SK-N-SH (cell line): Measurements from ENCODE around the gene SEMA4D. TPM values are rescaled to one million over a fixed set of nuclear protein-coding genes. Genes with fewer than 3 reads are reported as not detected.

Experiments used
- CTCF ChIA-PET: fragments of 300-600, 350-600 bp; formaldehyde crosslinking; extraction: SDS; loops from one replicate; lab custom pipeline; 2021; lab: Yijun Ruan, JAX
- POLR2A ChIA-PET: fragments of 350-600 bp; sonication (Branson Sonifier 250); formaldehyde crosslinking; extraction: SDS; loops from one replicate; lab custom pipeline; 2020; ENCODE audit warnings: antibody characterized with exemption, inconsistent platforms; lab: Yijun Ruan, JAX
- DNase-seq: peaks from one replicate; pipeline ENCODE4 v3.0.0; 2012
- H2AFZ ChIP-seq: fragments of 200-600 bp; sonication (generic); 2 replicates; pipeline ENCODE4 v1.8.1; 2016; ENCODE audit warnings: antibody characterized with exemption, mild to moderate bottlenecking, low read depth
- H3F3A ChIP-seq: fragments of 200-600 bp; sonication (generic); replicated peaks from 2 replicates; pipeline ENCODE3; 2016; ENCODE audit warnings: antibody characterized with exemption, mild to moderate bottlenecking; ENCODE audit not compliant: insufficient read depth
- H3K27ac ChIP-seq, 2 experiments: fragments of 200-500 bp in 1 of 2; fragments of 200-600 bp in 1 of 2; sonication (Bioruptor generic) in 1 of 2; sonication (generic), shearing (Covaris generic) in 1 of 2; 2 replicates each; pipeline versions ENCODE4 v1.5.1 to v1.6.1; 2014 to 2016; ENCODE audit warnings: low read depth in 2 of 2, inconsistent platforms in 1 of 2, low read length in 1 of 2, mild to moderate bottlenecking in 1 of 2, mixed read lengths in 1 of 2
- H3K27me3 ChIP-seq: fragments of 200-600 bp; sonication (generic), shearing (Covaris generic); 2 replicates; pipeline ENCODE4 v1.6.1; 2016; ENCODE audit warnings: mixed run types; ENCODE audit not compliant: insufficient read depth
- H3K36me3 ChIP-seq, 2 experiments: fragments of 200-500 bp in 1 of 2; fragments of 200-600 bp in 1 of 2; sonication (Bioruptor generic) in 1 of 2; sonication (generic) in 1 of 2; replicated peaks in 1 of 2; 2 replicates each; pipeline versions ENCODE3 to v1.5.1; 2014 to 2016; ENCODE audit warnings: low read length in 1 of 2, mild to moderate bottlenecking in 1 of 2; ENCODE audit not compliant: insufficient read depth in 2 of 2, control insufficient read depth in 1 of 2
- H3K4me1 ChIP-seq, 2 experiments: fragments of 200-500 bp in 1 of 2; fragments of 200-600 bp in 1 of 2; sonication (Bioruptor generic) in 1 of 2; sonication (generic), shearing (Covaris generic) in 1 of 2; 2 replicates each; pipeline versions ENCODE4 v1.5.1 to v1.6.1; 2014 to 2016; ENCODE audit warnings: low read depth in 1 of 2, low read length in 1 of 2, mixed run types in 1 of 2; ENCODE audit not compliant: insufficient read depth in 2 of 2, control insufficient read depth in 1 of 2
- H3K4me2 ChIP-seq: fragments of 200-600 bp; sonication (generic), shearing (Covaris generic); 2 replicates; pipeline ENCODE4 v1.6.1; 2017; ENCODE audit warnings: mixed run types
- H3K4me3 ChIP-seq, 2 experiments: fragments of 200-500 bp in 1 of 2; fragments of 200-600 bp in 1 of 2; sonication (Bioruptor generic) in 1 of 2; sonication (generic), shearing (Covaris generic) in 1 of 2; 2 replicates each; pipeline versions ENCODE4 v1.5.1 to v1.8.1; 2014 to 2016; ENCODE audit warnings: low read depth in 2 of 2, inconsistent platforms in 1 of 2, low read length in 1 of 2, mild to moderate bottlenecking in 1 of 2, mixed read lengths in 1 of 2, moderate library complexity in 1 of 2
- H3K79me2 ChIP-seq: fragments of 200-600 bp; sonication (generic); 2 replicates; pipeline ENCODE4 v1.8.1; 2017; ENCODE audit warnings: mild to moderate bottlenecking; ENCODE audit not compliant: insufficient read depth
- H3K9ac ChIP-seq: fragments of 200-600 bp; sonication (generic); 2 replicates; pipeline ENCODE4 v1.6.1; 2017; ENCODE audit warnings: mixed run types
- H3K9me2 ChIP-seq: fragments of 200-600 bp; sonication (generic); 2 replicates; pipeline ENCODE4 v1.6.1; 2017; ENCODE audit warnings: mixed run types
- H3K9me3 ChIP-seq: fragments of 200-600 bp; sonication (generic); 2 replicates; pipeline ENCODE4 v1.6.1; 2017; ENCODE audit warnings: mixed run types, mild to moderate bottlenecking, moderate library complexity
- H4K20me1 ChIP-seq: fragments of 200-600 bp; sonication (generic); 2 replicates; pipeline ENCODE4 v1.6.1; 2017; ENCODE audit warnings: mild to moderate bottlenecking, mixed run types; ENCODE audit not compliant: insufficient read depth
- EP300 ChIP-seq, 2 experiments: IDR thresholded peaks; 2 replicates each; pipeline versions ENCODE4 v1.4.0 to v1.6.1; 2012; ENCODE audit warnings: borderline replicate concordance in 1 of 2, low read depth in 1 of 2, low read length in 1 of 2
- EZH2phosphoT487 ChIP-seq: fragments of 200-600 bp; sonication (generic); IDR thresholded peaks from 2 replicates; pipeline ENCODE4 v1.6.1; 2017; ENCODE audit warnings: low read depth, mixed run types, mild to moderate bottlenecking, antibody characterized with exemption, moderate library complexity, borderline replicate concordance
- IRF3 ChIP-seq: fragments of 150-350 bp; IDR thresholded peaks from 2 replicates; pipeline ENCODE4 v1.6.1; 2016; ENCODE audit warnings: mild to moderate bottlenecking, low read depth, low read length
- JUND ChIP-seq: IDR thresholded peaks from 2 replicates; pipeline ENCODE4 v1.4.0; 2012
- MAX ChIP-seq: IDR thresholded peaks from 2 replicates; pipeline ENCODE4 v1.4.0; 2012; ENCODE audit warnings: low read depth
- MEF2A ChIP-seq: IDR thresholded peaks from 2 replicates; pipeline ENCODE4 v1.4.0; 2012; ENCODE audit warnings: low read depth, borderline replicate concordance
- POLR2AphosphoS5 ChIP-seq: IDR thresholded peaks from 2 replicates; pipeline ENCODE4 v1.6.1; 2012; ENCODE audit warnings: low read depth, low read length
- RCOR1 ChIP-seq: fragments of 150-350 bp; IDR thresholded peaks from 2 replicates; pipeline ENCODE4 v1.6.1; 2017; ENCODE audit warnings: antibody characterized with exemption, low read length
- RXRA ChIP-seq: IDR thresholded peaks from 2 replicates; pipeline ENCODE4 v1.4.0; 2012; ENCODE audit warnings: low read depth, mild to moderate bottlenecking, borderline replicate concordance
- SIN3A ChIP-seq: IDR thresholded peaks from 2 replicates; pipeline ENCODE4 v1.6.1; 2012; ENCODE audit warnings: low read depth, mild to moderate bottlenecking, low read length, moderate library complexity, borderline replicate concordance
- TAF1 ChIP-seq: IDR thresholded peaks from 2 replicates; pipeline ENCODE4 v1.6.1; 2012; ENCODE audit warnings: low read depth, mild to moderate bottlenecking, low read length, moderate library complexity, borderline replicate concordance
- TCF12 ChIP-seq: IDR thresholded peaks from 2 replicates; pipeline ENCODE4 v1.4.0; 2012
- USF2 ChIP-seq: fragments of 150-350 bp; IDR thresholded peaks from 2 replicates; pipeline ENCODE4 v1.6.1; 2017; ENCODE audit warnings: antibody characterized with exemption, low read length, low read depth, borderline replicate concordance
- WGBS: methylation state at CpG from one replicate; pipeline ENCODE4 v1.1.6; 2017; ENCODE audit warnings: low lambda C conversion rate; 5-methylcytosine and 5-hydroxymethylcytosine counted together
- polyA plus RNA-seq, 3 experiments: library from polyadenylated mRNA; depleted of rRNA; stranded (reverse); fragments of >200 nt; gene quantifications; 2 replicates each; pipeline ENCODE4 v1.2.3, GENCODE V29; 2012

The SEMA4D gene
- polyA plus RNA-seq, 1 of the 3 experiments (the other 2 are of a cell fraction) = 4.8 TPM

DNA sequence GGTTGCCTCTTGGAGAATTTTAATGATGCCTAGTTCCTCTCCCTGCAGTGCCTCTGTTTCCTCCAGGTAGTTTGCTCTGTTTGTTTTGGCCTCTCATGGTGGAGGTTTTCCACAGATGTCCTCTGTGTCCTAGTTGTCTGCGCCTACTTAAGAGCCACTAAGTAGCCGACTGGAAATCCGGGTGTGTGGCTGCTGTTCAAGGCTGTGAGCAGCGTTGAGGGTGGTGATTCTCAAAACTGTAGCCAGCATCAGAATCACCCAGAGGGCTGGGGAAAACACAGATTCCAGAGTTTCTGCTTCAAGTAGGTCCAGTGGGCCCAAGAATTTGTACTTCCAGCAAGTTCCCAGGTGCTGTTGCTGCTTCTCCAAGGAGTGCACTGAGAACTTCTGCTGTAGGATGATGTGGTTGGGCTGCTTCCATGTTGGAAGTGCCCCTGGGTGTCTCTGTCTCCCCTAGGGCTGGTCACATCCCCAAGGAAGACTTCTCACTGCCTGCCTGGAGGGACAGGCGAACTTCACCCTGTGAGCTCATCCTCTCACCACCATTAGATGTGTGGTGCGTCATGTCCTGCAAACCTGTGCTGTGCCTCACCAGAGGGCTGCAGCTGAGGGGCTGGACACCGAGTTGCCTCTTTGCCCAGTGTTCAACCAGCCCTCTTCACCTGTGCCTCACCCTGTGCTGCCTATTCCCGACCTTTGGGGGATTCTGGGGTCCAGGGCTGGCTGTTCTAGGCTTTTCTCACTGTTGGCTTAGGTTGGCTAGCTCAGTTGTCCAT lies 144.9 kb downstream of the SEMA4D start:
- 100% methylated on average over 4 of the region's 8 CpGs for WGBS
- Histone ChIP-seq H4K20me1 (no peaks in the 10 kb centered on the region), H3K36me3 (peaks cover 43 to 93% of the 10 kb centered on the region in 2 experiments), H3K4me1 (peaks cover 0 to 8% of the 10 kb centered on the region in 2 experiments; a peak in 1 of 4 replicates), H3F3A (no peaks in the 10 kb centered on the region), H3K27ac (no peak overlapping the region), H3K9me2 (no peaks in the 10 kb centered on the region), H3K27me3 (no peaks in the 10 kb centered on the region), H3K9ac (no peak overlapping the region), H3K9me3 (no peaks in the 10 kb centered on the region), H3K4me2 (no peak overlapping the region), H3K79me2 (no peaks in the 10 kb centered on the region), H3K4me3 (no peak overlapping the region), H2AFZ (no peak overlapping the region)
- TF ChIP-seq TAF1 (no peak), TCF12 (no peak), SIN3A (no peak), POLR2AphosphoS5 (no peak), RXRA (no peak), EP300 (IDR thresholded peaks at IDR 0.05; ENCODE audit: borderline replicate concordance in 1 of 2, low read depth in 1 of 2, low read length in 1 of 2) (no peak), USF2 (no peak), RCOR1 (no peak), MAX (no peak), JUND (no peak), IRF3 (no peak), MEF2A (no peak), EZH2phosphoT487 (no peak)
- POLR2A ChIA-PET = no interaction called here
- CTCF ChIA-PET = no interaction called here
- DNase-seq = no peak

GRCh38 chr9:89352451-89352850 lies 145.5 kb downstream of the SEMA4D start:
- no peaks in the 10 kb centered on the region for H3K9me3 ChIP-seq
- no peaks in the 10 kb centered on the region for H3K79me2 ChIP-seq
- H3F3A ChIP-seq = no peaks in the 10 kb centered on the region
- ChIA-PET POLR2A (no interaction called here), CTCF (interaction anchor here (1.1 kb wide), 1 partner anchor 204 kb away, joined by 3 read pairs; no protein-coding TSS in a partner anchor)
- H3K36me3 ChIP-seq = peaks cover 43 to 93% of the 10 kb centered on the region in 2 experiments
- H3K27me3 ChIP-seq = no peaks in the 10 kb centered on the region
- no peaks in the 10 kb centered on the region for H4K20me1 ChIP-seq
- no peak overlapping the region for H3K4me2 ChIP-seq
- DNase-seq = no peak
- no peak overlapping the region for H3K4me3 ChIP-seq
- H3K9ac ChIP-seq = no peak overlapping the region
- no peak overlapping the region; a peak in 1 of 4 replicates for H3K27ac ChIP-seq
- TF ChIP-seq EP300 (IDR thresholded peaks at IDR 0.05; ENCODE audit: borderline replicate concordance in 1 of 2, low read depth in 1 of 2, low read length in 1 of 2) = no peak
- H2AFZ ChIP-seq = no peak overlapping the region
- H3K9me2 ChIP-seq = no peaks in the 10 kb centered on the region
- 94% methylated on average over 3 of the region's 3 CpGs for WGBS
- peaks cover 0 to 3% of the 10 kb centered on the region in 2 experiments; a peak in 1 of 4 replicates for H3K4me1 ChIP-seq
